ENCODE results near the gene CA5A. TPM values are rescaled to one million over a fixed set of nuclear protein-coding genes. Genes with fewer than 3 reads are reported as not detected.

CA5A gene
- total RNA-seq, 1 experiment from 2014 or later = 1.7 TPM

GRCh38 chr16:87854053-87854906, 82.0 kb downstream of the CA5A start:
- H3K9me3 ChIP-seq = no peaks in the 10 kb centered on the region
- ChIA-PET POLR2A (interaction anchor here (0.7 to 3.3 kb wide), 7 partner anchors 12 to 97 kb away, joined by 3 to 38 read pairs (median 4); partner anchors contain the start of genes BANP and SLC7A5), CTCF (interaction anchor here (0.6 to 1.7 kb wide), 3 partner anchors 16 to 77 kb away, joined by 3 to 5 read pairs (median 5); no protein-coding TSS in a partner anchor)
- H3K36me3 ChIP-seq (ENCODE audit: control insufficient read depth, insufficient read depth, low read length) = peaks cover 5% of the 10 kb centered on the region; the same call in 1 of the 2 replicates
- peaks cover 100% of the 10 kb centered on the region for H3K36me3 Mint-ChIP-seq (ENCODE audit: insufficient read depth, unreplicated experiment)
- no peaks in the 10 kb centered on the region for H3K27me3 Mint-ChIP-seq (ENCODE audit: insufficient read depth, unreplicated experiment)
- TSS peak; percentile 100 for BruUV-seq (replicated peaks)
- H3K9me3 Mint-ChIP-seq (ENCODE audit: unreplicated experiment) = no peaks in the 10 kb centered on the region
- no peak overlapping the region for H3K4me3 ChIP-seq (ENCODE audit: low read depth, low read length)
- peak overlapping the region; percentile 64 for H3K4me3 Mint-ChIP-seq (ENCODE audit: unreplicated experiment)
- intact Hi-C loops (cut with micrococcal nuclease; ENCODE audit: unreplicated experiment) = loop anchor here (5.0 kb wide), 1 partner anchor 93 kb away; no protein-coding TSS in a partner anchor
- H3K27ac Mint-ChIP-seq (ENCODE audit: unreplicated experiment) = peak overlapping the region; percentile 99
- no peaks in the 10 kb centered on the region for H3K27me3 ChIP-seq (replicated peaks; ENCODE audit: control insufficient read depth, insufficient read depth, low read length)
- no peak for DNase-seq
- peaks cover 76% of the 10 kb centered on the region for H3K4me1 ChIP-seq
- TF ChIP-seq CTCF (IDR thresholded peaks at IDR 0.05; ENCODE audit: insufficient read depth in 1 of 2, low read depth in 1 of 2, low read length in 1 of 2, severe bottlenecking in 1 of 2, unreplicated experiment in 1 of 2) = no peak
- peaks cover 52% of the 10 kb centered on the region for H3K4me1 Mint-ChIP-seq (ENCODE audit: low read depth, unreplicated experiment)

GRCh38 chr16:87853411-87854052, 82.8 kb downstream of the CA5A start:
- Mint-ChIP-seq H3K27me3 (ENCODE audit: insufficient read depth, unreplicated experiment) (no peaks in the 10 kb centered on the region), H3K4me1 (ENCODE audit: low read depth, unreplicated experiment) (peaks cover 52% of the 10 kb centered on the region), H3K27ac (ENCODE audit: unreplicated experiment) (peak overlapping the region; percentile 99), H3K36me3 (ENCODE audit: insufficient read depth, unreplicated experiment) (peaks cover 100% of the 10 kb centered on the region), H3K9me3 (ENCODE audit: unreplicated experiment) (no peaks in the 10 kb centered on the region), H3K4me3 (ENCODE audit: unreplicated experiment) (peak overlapping the region; percentile 64)
- no peaks in the 10 kb centered on the region for H3K9me3 ChIP-seq
- ChIA-PET CTCF (interaction anchor here (0.6 to 1.7 kb wide), 5 partner anchors 17 to 76 kb away, joined by 3 to 9 read pairs (median 5); no protein-coding TSS in a partner anchor), POLR2A (interaction anchor here (0.7 to 3.3 kb wide), 7 partner anchors 13 to 98 kb away, joined by 3 to 38 read pairs (median 4); partner anchors contain the start of genes BANP and SLC7A5)
- H3K36me3 ChIP-seq (ENCODE audit: control insufficient read depth, insufficient read depth, low read length) = peaks cover 5% of the 10 kb centered on the region; the same call in 1 of the 2 replicates
- H3K4me3 ChIP-seq (ENCODE audit: low read depth, low read length) = peak overlapping the region; percentile 17; the same call in 1 of the 2 replicates
- intact Hi-C loops (cut with micrococcal nuclease; ENCODE audit: unreplicated experiment) = loop anchor here (5.0 kb wide), 1 partner anchor 94 kb away; no protein-coding TSS in a partner anchor
- DNase-seq = peak; percentile 93 to 95
- H3K4me1 ChIP-seq = peaks cover 72% of the 10 kb centered on the region
- BruUV-seq (replicated peaks) = no TSS peak
- TF ChIP-seq CTCF (IDR thresholded peaks at IDR 0.05; ENCODE audit: insufficient read depth in 1 of 2, low read depth in 1 of 2, low read length in 1 of 2, severe bottlenecking in 1 of 2, unreplicated experiment in 1 of 2) = no peak
- H3K27me3 ChIP-seq (replicated peaks; ENCODE audit: control insufficient read depth, insufficient read depth, low read length) = no peaks in the 10 kb centered on the region

- peaks cover 68% of the 10 kb centered on the region for H3K4me1 ChIP-seq
- intact Hi-C loops (cut with micrococcal nuclease; ENCODE audit: unreplicated experiment) = loop anchor here (2.0 to 5.0 kb wide), 2 partner anchors 73 to 96 kb away; no protein-coding TSS in a partner anchor
- POLR2A ChIA-PET = interaction anchor here (0.5 to 3.3 kb wide), 4 partner anchors 12 to 537 kb away, joined by 3 to 38 read pairs (median 8); partner anchors contain the start of gene SLC7A5
- H3K9me3 ChIP-seq = no peaks in the 10 kb centered on the region
- Mint-ChIP-seq H3K4me1 (ENCODE audit: low read depth, unreplicated experiment) (peaks cover 46% of the 10 kb centered on the region), H3K27ac (ENCODE audit: unreplicated experiment) (peak overlapping the region; percentile 99), H3K27me3 (ENCODE audit: insufficient read depth, unreplicated experiment) (no peaks in the 10 kb centered on the region), H3K4me3 (ENCODE audit: unreplicated experiment) (peak overlapping the region; percentile 64), H3K9me3 (ENCODE audit: unreplicated experiment) (no peaks in the 10 kb centered on the region), H3K36me3 (ENCODE audit: insufficient read depth, unreplicated experiment) (peaks cover 100% of the 10 kb centered on the region)
- CTCF ChIA-PET = interaction anchor here (0.6 to 5.4 kb wide), 2 partner anchors 13 to 19 kb away, joined by 5 to 106 read pairs; partner anchors contain the start of gene SLC7A5
- no peak overlapping the region for H3K4me3 ChIP-seq (ENCODE audit: low read depth, low read length)
- no peak for DNase-seq
- BruUV-seq (replicated peaks) = no TSS peak
- H3K27me3 ChIP-seq (replicated peaks; ENCODE audit: control insufficient read depth, insufficient read depth, low read length) = no peaks in the 10 kb centered on the region
- 0 out of 2 replicates have a peak, but pooled peaks cover 5% of the 10 kb centered on the region for H3K36me3 ChIP-seq (ENCODE audit: control insufficient read depth, insufficient read depth, low read length)
- TF ChIP-seq CTCF (IDR thresholded peaks at IDR 0.05; ENCODE audit: insufficient read depth in 1 of 2, low read depth in 1 of 2, low read length in 1 of 2, severe bottlenecking in 1 of 2, unreplicated experiment in 1 of 2) = no peak
These were observed 84.7 kb downstream of the CA5A start for GRCh38 chr16:87851601-87852000.
